SKM-1 (cell line): ENCODE measurements around the gene PRIM2.
A peak's percentile ranks its signal among the peaks of the same experiment; 100 is the strongest.
"Not testable (repeated sequence)": the region's sequence is repeated elsewhere in the genome, so short reads cannot be mapped to it uniquely, and the experiment has no call there.

Source experiments
- DNase-seq: peaks from one replicate; lab custom pipeline; 2025; ENCODE audit not compliant: unreplicated experiment; lab: John Stamatoyannopoulos, UW

PRIM2 gene

GRCh38 chr6:57496251-57496650 lies 178.8 kb downstream of the PRIM2 start:
- not testable (repeated sequence) for DNase-seq

GRCh38 chr6:57500368-57501021 lies 183.1 kb downstream of the PRIM2 start:
- DNase-seq: not testable (repeated sequence)

- DNase-seq: not testable (repeated sequence)
Observed at GRCh38 chr6:57502387-57502786, 185.0 kb downstream of the PRIM2 start.

- not testable (repeated sequence) for DNase-seq
Observed at GRCh38 chr6:57505251-57505650, 187.8 kb downstream of the PRIM2 start.

- not testable (repeated sequence) for DNase-seq
Observed at GRCh38 chr6:57510390-57510789, 193.0 kb downstream of the PRIM2 start.

- not testable (repeated sequence) for DNase-seq
Observed at GRCh38 chr6:57515171-57515570, 197.7 kb downstream of the PRIM2 start.

- DNase-seq: not testable (repeated sequence)
Observed at GRCh38 chr6:57515845-57516244, 198.4 kb downstream of the PRIM2 start.

GRCh38 chr6:57516776-57517175 lies 199.3 kb downstream of the PRIM2 start:
- not testable (repeated sequence) for DNase-seq

GRCh38 chr6:57519198-57519597 lies 201.8 kb downstream of the PRIM2 start:
- DNase-seq: not testable (repeated sequence)

GRCh38 chr6:57521085-57521484 lies 203.7 kb downstream of the PRIM2 start:
- not testable (repeated sequence) for DNase-seq

- DNase-seq: not testable (repeated sequence)
Observed at GRCh38 chr6:57523221-57523620, 205.8 kb downstream of the PRIM2 start.

GRCh38 chr6:57529755-57530154 lies 212.3 kb downstream of the PRIM2 start:
- DNase-seq: not testable (repeated sequence)

GRCh38 chr6:57532660-57533059 lies 215.2 kb downstream of the PRIM2 start:
- not testable (repeated sequence) for DNase-seq

- DNase-seq: not testable (repeated sequence)
Observed at GRCh38 chr6:57535121-57535520, 217.7 kb downstream of the PRIM2 start.

- DNase-seq: peak; percentile 20
Observed at GRCh38 chr6:57535994-57536393, 218.6 kb downstream of the PRIM2 start.

GRCh38 chr6:57537916-57538315 lies 220.5 kb downstream of the PRIM2 start:
- DNase-seq: not testable (repeated sequence)

- not testable (repeated sequence) for DNase-seq
Observed at GRCh38 chr6:57551961-57552360, 234.5 kb downstream of the PRIM2 start.

- not testable (repeated sequence) for DNase-seq
Observed at GRCh38 chr6:57557855-57558254, 240.4 kb downstream of the PRIM2 start.

GRCh38 chr6:57559170-57559569 lies 241.7 kb downstream of the PRIM2 start:
- not testable (repeated sequence) for DNase-seq

GRCh38 chr6:57562233-57562632 lies 244.8 kb downstream of the PRIM2 start:
- DNase-seq: not testable (repeated sequence)

- DNase-seq: not testable (repeated sequence)
Observed at GRCh38 chr6:57572119-57572518, 254.7 kb downstream of the PRIM2 start.

GRCh38 chr6:57572844-57573243 lies 255.4 kb downstream of the PRIM2 start:
- not testable (repeated sequence) for DNase-seq

GRCh38 chr6:57577023-57577422 lies 259.6 kb downstream of the PRIM2 start:
- DNase-seq: not testable (repeated sequence)
